ENCODE measurements around the gene MYO5B. TPM values are rescaled to one million over a fixed set of nuclear protein-coding genes. Genes with fewer than 3 reads are reported as not detected.

The MYO5B gene
- total RNA-seq, 4 donors from 2014 or later: 0.29 to 14.7 (median 1.2) TPM

GRCh38 chr18:50218432-50219197, 23.7 kb upstream of the MYO5B start:
- no peak overlapping the region for H3K27ac ChIP-seq
- TF ChIP-seq POLR2A (IDR thresholded peaks at IDR 0.05): no peak
- TF ChIP-seq CTCF (IDR thresholded peaks at IDR 0.05): no peak
- H3K4me1 ChIP-seq: no peaks in the 10 kb centered on the region
- no peak for DNase-seq
- H3K27me3 ChIP-seq: no peaks in the 10 kb centered on the region
- no peaks in the 10 kb centered on the region for H3K36me3 ChIP-seq
- intact Hi-C loops (cut with DNase I; ENCODE audit: low total_unique reads): no loop called here
- no peak overlapping the region for H3K4me3 ChIP-seq
- H3K9me3 ChIP-seq: no peaks in the 10 kb centered on the region

GRCh38 chr18:50209311-50209710, 14.4 kb upstream of the MYO5B start:
- H3K4me3 ChIP-seq: no peak overlapping the region
- DNase-seq: no peak
- H3K27me3 ChIP-seq: no peaks in the 10 kb centered on the region
- no peak for TF ChIP-seq CTCF (IDR thresholded peaks at IDR 0.05)
- no peak for TF ChIP-seq POLR2A (IDR thresholded peaks at IDR 0.05)
- intact Hi-C loops (cut with DNase I; ENCODE audit: low total_unique reads): no loop called here
- no peak overlapping the region for H3K27ac ChIP-seq
- H3K9me3 ChIP-seq: no peaks in the 10 kb centered on the region
- H3K36me3 ChIP-seq: no peaks in the 10 kb centered on the region
- H3K4me1 ChIP-seq: no peaks in the 10 kb centered on the region

GRCh38 chr18:50207722-50208121, 12.8 kb upstream of the MYO5B start:
- no peak for DNase-seq
- no peak overlapping the region for H3K27ac ChIP-seq
- TF ChIP-seq POLR2A (IDR thresholded peaks at IDR 0.05) (no peak), CTCF (IDR thresholded peaks at IDR 0.05) (no peak)
- H3K27me3 ChIP-seq: no peaks in the 10 kb centered on the region
- no peaks in the 10 kb centered on the region for H3K4me1 ChIP-seq
- no peak overlapping the region for H3K4me3 ChIP-seq
- intact Hi-C loops (cut with DNase I; ENCODE audit: low total_unique reads): no loop called here
- H3K9me3 ChIP-seq: no peaks in the 10 kb centered on the region
- H3K36me3 ChIP-seq: no peaks in the 10 kb centered on the region

GRCh38 chr18:50203801-50204604, 9.1 kb upstream of the MYO5B start:
- H3K27ac ChIP-seq: no peak overlapping the region
- intact Hi-C loops (cut with DNase I; ENCODE audit: low total_unique reads): no loop called here
- TF ChIP-seq POLR2A (IDR thresholded peaks at IDR 0.05): no peak
- peak in 2 of 4 experiments; percentile 5 to 21 for TF ChIP-seq CTCF (IDR thresholded peaks at IDR 0.05)
- no peaks in the 10 kb centered on the region for H3K4me1 ChIP-seq
- DNase-seq: no peak
- H3K36me3 ChIP-seq: no peaks in the 10 kb centered on the region
- no peaks in the 10 kb centered on the region for H3K9me3 ChIP-seq
- H3K27me3 ChIP-seq: no peaks in the 10 kb centered on the region
- H3K4me3 ChIP-seq: no peak overlapping the region

GRCh38 chr18:50201476-50202018, 6.6 kb upstream of the MYO5B start:
- Histone ChIP-seq H3K4me1 (no peaks in the 10 kb centered on the region), H3K27ac (no peak overlapping the region), H3K27me3 (peaks cover 0 to 2% of the 10 kb centered on the region in 2 donors), H3K9me3 (no peaks in the 10 kb centered on the region), H3K4me3 (no peak overlapping the region), H3K36me3 (no peaks in the 10 kb centered on the region)
- intact Hi-C loops (cut with DNase I; ENCODE audit: low total_unique reads): no loop called here
- no peak for TF ChIP-seq CTCF (IDR thresholded peaks at IDR 0.05)
- no peak for TF ChIP-seq POLR2A (IDR thresholded peaks at IDR 0.05)
- DNase-seq: no peak
